GM12878 (cell line): ENCODE data around the gene KCNMB3. TPM values are rescaled to one million over a fixed set of nuclear protein-coding genes. Genes with fewer than 3 reads are reported as not detected.
A peak's percentile ranks its signal among the peaks of the same experiment; 100 is the strongest.

Experiments
- CUX1 ChIP-seq: IDR thresholded peaks from 2 replicates; pipeline ENCODE4 v1.6.1; 2012; ENCODE audit warnings: improper control_type of control experiment, low read depth, low read length; ENCODE audit not compliant: insufficient replicate concordance
- E2F4 ChIP-seq: IDR thresholded peaks from 2 replicates; pipeline ENCODE4 v1.6.1; 2012; ENCODE audit warnings: low read depth, low read length, improper control_type of control experiment
- GATAD2B ChIP-seq: fragments of 450-650 bp; conservative IDR thresholded peaks from 2 replicates; pipeline ENCODE4 v1.6.1; 2017; ENCODE audit warnings: low read depth, mild to moderate bottlenecking, moderate library complexity
- HDAC2 ChIP-seq: fragments of 200-600 bp; sonication (generic); IDR thresholded peaks from 2 replicates; pipeline ENCODE4 v1.6.1; 2017
- IKZF2 ChIP-seq, 2 experiments: fragments of 450-650 bp; IDR thresholded peaks; 2 replicates each; pipeline ENCODE4 v1.6.1; 2017; ENCODE audit warnings: mild to moderate bottlenecking in 2 of 2, moderate library complexity in 2 of 2
- MTA3 ChIP-seq: IDR thresholded peaks from 2 replicates; pipeline ENCODE4 v1.6.1; 2012; ENCODE audit warnings: low read length, inconsistent platforms, borderline replicate concordance
- MXI1 ChIP-seq: fragments of 150-350 bp; IDR thresholded peaks from 2 replicates; pipeline ENCODE4 v1.6.1; 2011; ENCODE audit warnings: low read depth, mild to moderate bottlenecking, inconsistent platforms, low read length, improper control_type of control experiment
- RFX5 ChIP-seq: IDR thresholded peaks from 2 replicates; pipeline ENCODE4 v1.6.1; 2011; ENCODE audit warnings: low read depth, low read length, improper control_type of control experiment
- SP1 ChIP-seq: IDR thresholded peaks from one replicate; pipeline ENCODE4 v1.6.1; 2011; ENCODE audit warnings: low read depth, low read length
- USF2 ChIP-seq: IDR thresholded peaks from 2 replicates; pipeline ENCODE4 v1.6.1; 2011; ENCODE audit warnings: low read depth, low read length, improper control_type of control experiment, borderline replicate concordance
- YBX1 ChIP-seq: fragments of 450-650 bp; IDR thresholded peaks from 2 replicates; pipeline ENCODE4 v1.6.1; 2016; ENCODE audit warnings: antibody characterized with exemption
- ZBTB4 ChIP-seq: fragments of 450-650 bp; formaldehyde crosslinking; IDR thresholded peaks from 2 replicates; pipeline ENCODE4 v1.4.0; 2022; ENCODE audit warnings: mild to moderate bottlenecking, moderate library complexity
- ZNF592 ChIP-seq: fragments of 450-650 bp; IDR thresholded peaks from 2 replicates; pipeline ENCODE4 v1.6.1; 2017; ENCODE audit warnings: mild to moderate bottlenecking, moderate library complexity
- ZZZ3 ChIP-seq: IDR thresholded peaks from 2 replicates; pipeline ENCODE4 v1.6.1; 2011; ENCODE audit warnings: low read depth; ENCODE audit not compliant: control insufficient read depth, insufficient read length
- polyA plus RNA-seq, 11 experiments: library from polyadenylated mRNA; depleted of rRNA in 4 of 11; unstranded in 6 of 11; stranded (reverse) in 5 of 11; fragments of >200 nt; fragmentation: Nextera tagmentation in 4 of 11; fragmentation: Illumina TruSeq in 1 of 11; extraction: Ambion mirVana in 4 of 11; extraction: Trizol in 1 of 11; gene quantifications; 1 replicate in 1 of 11; 2 replicates in 10 of 11; pipeline versions ENCODE4 v1.2.1 to v1.2.3, GENCODE V29; 2011 to 2016; ENCODE audit warnings: inconsistent platforms in 2 of 11, missing spikeins in 2 of 11, low read depth in 1 of 11
- total RNA-seq, 4 experiments: library from RNA; depleted of rRNA in 3 of 4; stranded (reverse); fragments of >200 nt in 3 of 4; fragmentation: Illumina TruSeq in 1 of 4; extraction: Trizol in 1 of 4; gene quantifications; 2 replicates each; pipeline versions ENCODE4 v1.2.1 to v1.2.3, GENCODE V29; 2013 to 2021

KCNMB3 gene
- total and polyA plus RNA-seq, 10 of the 15 experiments (the other 5 are each of a cell fraction or from before 2014, with no cell fraction given): 0.20 to 4.6 (median 2.2) TPM

GRCh38 chr3:179260949-179261765 is 10.2 kb upstream of the KCNMB3 start (continued):
- no peak for TF ChIP-seq MTA3
- TF ChIP-seq IKZF2 (IDR thresholded peaks at IDR 0.05): no peak
- no peak for TF ChIP-seq E2F4
- TF ChIP-seq USF2: no peak
- TF ChIP-seq ZNF592: no peak
- no peak for TF ChIP-seq MXI1
- no peak for TF ChIP-seq YBX1
- TF ChIP-seq ZZZ3: no peak
- no peak for TF ChIP-seq HDAC2
- TF ChIP-seq GATAD2B: peak; percentile 91
- TF ChIP-seq RFX5: no peak
- no peak for TF ChIP-seq CUX1
- TF ChIP-seq ZBTB4 (CRISPR knock-in tag): no peak
- no peak for TF ChIP-seq SP1
